GM23338 (cell line): ENCODE data around the gene IKZF1. TPM values are rescaled to one million over a fixed set of nuclear protein-coding genes. Genes with fewer than 3 reads are reported as not detected.

Experiments used
- ATAC-seq: fragments of 200-7000 bp; cut with Tn5 transposase; 3 replicates; pipeline ENCODE4 v1.9.1; 2020
- DNase-seq: peaks from one replicate; pipeline ENCODE4 v3.0.0-alpha.2; 2015; ENCODE audit warnings: low spot score
- H2AFZ ChIP-seq: fragments of 200-600 bp; sonication (generic); 2 replicates; pipeline ENCODE4 v1.8.0; 2016; ENCODE audit warnings: antibody characterized with exemption, mild to moderate bottlenecking, moderate library complexity
- H3F3A ChIP-seq: fragments of 200-600 bp; sonication (generic); replicated peaks from 2 replicates; pipeline ENCODE4 v1.8.0; 2017; ENCODE audit warnings: antibody characterized with exemption, mixed run types, low read depth
- H3K27ac ChIP-seq: fragments of 200-600 bp; sonication (generic); 2 replicates; pipeline ENCODE4 v1.6.1; 2016; ENCODE audit warnings: low read depth
- H3K27me3 ChIP-seq: fragments of 200-600 bp; sonication (generic); 2 replicates; pipeline ENCODE4 v1.8.0; 2016; ENCODE audit warnings: mild to moderate bottlenecking, mixed run types, moderate library complexity; ENCODE audit not compliant: insufficient read depth
- H3K36me3 ChIP-seq: fragments of 200-600 bp; sonication (generic); 2 replicates; pipeline ENCODE4 v1.8.0; 2016; ENCODE audit warnings: mild to moderate bottlenecking; ENCODE audit not compliant: insufficient read depth
- H3K4me1 ChIP-seq: fragments of 200-600 bp; sonication (generic); 2 replicates; pipeline ENCODE4 v1.8.0; 2016; ENCODE audit warnings: mild to moderate bottlenecking, moderate library complexity; ENCODE audit not compliant: insufficient read depth
- H3K4me2 ChIP-seq: fragments of 200-600 bp; sonication (generic); 2 replicates; pipeline ENCODE4 v1.7.1; 2017; ENCODE audit warnings: mixed run types
- H3K4me3 ChIP-seq: fragments of 200-600 bp; sonication (generic); 2 replicates; pipeline ENCODE4 v1.6.1; 2016; ENCODE audit warnings: mixed run types
- H3K79me2 ChIP-seq: fragments of 200-600 bp; sonication (generic); replicated peaks from 2 replicates; pipeline ENCODE4 v1.8.0; 2017; ENCODE audit warnings: mild to moderate bottlenecking; ENCODE audit not compliant: insufficient read depth
- H3K9me2 ChIP-seq: fragments of 200-600 bp; sonication (generic); 2 replicates; pipeline ENCODE4 v1.8.0; 2017; ENCODE audit not compliant: insufficient read depth
- H4K20me1 ChIP-seq: fragments of 200-600 bp; sonication (generic); replicated peaks from 2 replicates; pipeline ENCODE4 v1.8.0; 2017; ENCODE audit warnings: mild to moderate bottlenecking; ENCODE audit not compliant: insufficient read depth
- H3K27ac Mint-ChIP-seq: 2 replicates; pipeline ENCODE4 v1.8.0; 2020; ENCODE audit warnings: inconsistent platforms, mild to moderate bottlenecking, moderate library complexity, mixed read lengths
- H3K27me3 Mint-ChIP-seq: 3 replicates; pipeline ENCODE4 v1.8.0; 2022; ENCODE audit warnings: low read depth, mild to moderate bottlenecking, moderate library complexity, mixed read lengths, inconsistent platforms; ENCODE audit not compliant: insufficient read depth, poor library complexity
- H3K36me3 Mint-ChIP-seq: 3 replicates; pipeline ENCODE4 v1.8.0; 2021; ENCODE audit warnings: low read depth, mild to moderate bottlenecking, inconsistent platforms, moderate library complexity, mixed read lengths
- H3K4me1 Mint-ChIP-seq: 3 replicates; pipeline ENCODE4 v1.8.0; 2020; ENCODE audit warnings: mild to moderate bottlenecking, inconsistent platforms, mixed read lengths
- H3K4me3 Mint-ChIP-seq: 3 replicates; pipeline ENCODE4 v1.8.0; 2021; ENCODE audit warnings: moderate library complexity, mild to moderate bottlenecking, inconsistent platforms, mixed read lengths
- H3K9me3 Mint-ChIP-seq: 3 replicates; pipeline ENCODE4 v1.8.0; 2020; ENCODE audit warnings: moderate library complexity, mild to moderate bottlenecking, inconsistent platforms, mixed read lengths
- CREB1 ChIP-seq: fragments of 250-450 bp; sonication (Bioruptor Pico); IDR thresholded peaks from 2 replicates; pipeline ENCODE4 v1.5.0; 2020; ENCODE audit warnings: low read depth, mild to moderate bottlenecking, moderate library complexity
- ETS1 ChIP-seq: IDR thresholded peaks from 2 replicates; pipeline ENCODE4 v1.6.1; 2016; ENCODE audit warnings: antibody characterized with exemption
- EZH2 ChIP-seq: fragments of 200-600 bp; sonication (generic); IDR thresholded peaks from one replicate; pipeline ENCODE4 v1.8.0; 2017; ENCODE audit warnings: antibody characterized with exemption, mild to moderate bottlenecking, low read depth; ENCODE audit not compliant: unreplicated experiment
- EZH2phosphoT487 ChIP-seq: fragments of 200-600 bp; sonication (generic); IDR thresholded peaks from one replicate; pipeline ENCODE4 v1.8.1; 2018; ENCODE audit warnings: antibody characterized with exemption; ENCODE audit not compliant: unreplicated experiment
- JUNB ChIP-seq: IDR thresholded peaks from one replicate; pipeline ENCODE4 v1.6.1; 2016; ENCODE audit warnings: antibody characterized with exemption; ENCODE audit not compliant: unreplicated experiment
- NANOG ChIP-seq: IDR thresholded peaks from 2 replicates; pipeline ENCODE4 v1.6.1; 2016; ENCODE audit warnings: antibody characterized with exemption, borderline replicate concordance
- POLR2AphosphoS5 ChIP-seq: IDR thresholded peaks from 2 replicates; pipeline ENCODE4 v1.6.1; 2016; ENCODE audit warnings: antibody characterized with exemption, low read depth
- REST ChIP-seq: IDR thresholded peaks from one replicate; pipeline ENCODE4 v1.6.1; 2018; ENCODE audit warnings: antibody characterized with exemption; ENCODE audit not compliant: unreplicated experiment
- STAT1 ChIP-seq: IDR thresholded peaks from one replicate; pipeline ENCODE4 v1.6.1; 2016; ENCODE audit warnings: antibody characterized with exemption; ENCODE audit not compliant: unreplicated experiment
- ZNF114 ChIP-seq: fragments of 250-450 bp; sonication (Bioruptor Pico); IDR thresholded peaks from 2 replicates; pipeline ENCODE4 v1.5.0; 2020; ENCODE audit warnings: mild to moderate bottlenecking, moderate library complexity
- ZNF331 ChIP-seq: fragments of 250-450 bp; sonication (Bioruptor Pico); IDR thresholded peaks from 2 replicates; pipeline ENCODE4 v1.5.0; 2020; ENCODE audit warnings: low read depth, mild to moderate bottlenecking, moderate library complexity
- polyA plus RNA-seq: library from polyadenylated mRNA; unstranded; fragments of >200 nt; fragmentation: Nextera tagmentation; extraction: Ambion mirVana; gene quantifications from 2 replicates; pipeline ENCODE4 v1.2.1, GENCODE V29; 2016
- total RNA-seq: library from RNA; depleted of rRNA; stranded (reverse); fragments of >200 nt; shearing (Covaris generic); gene quantifications from 2 replicates; pipeline ENCODE4 v1.2.3, GENCODE V29; 2014

The IKZF1 gene
- total and polyA plus RNA-seq, 2 experiments from 2014 or later = 0.57 to 1.8 TPM

- H3K9me3 Mint-ChIP-seq = no peaks in the 10 kb centered on the region
- TF ChIP-seq ZNF114 (CRISPR knock-in tag) (no peak), STAT1 (no peak), ZNF331 (no peak), JUNB (no peak)
- no peak overlapping the region for H3K27ac Mint-ChIP-seq
- Histone ChIP-seq H3K4me2 (no peak overlapping the region), H3K9me2 (no peaks in the 10 kb centered on the region), H2AFZ (no peak overlapping the region), H3K36me3 (no peaks in the 10 kb centered on the region), H3K4me3 (no peak overlapping the region), H3K27me3 (no peaks in the 10 kb centered on the region), H3F3A (no peaks in the 10 kb centered on the region), H3K4me1 (peaks cover 39% of the 10 kb centered on the region), H3K79me2 (no peaks in the 10 kb centered on the region), H3K27ac (no peak overlapping the region), H4K20me1 (no peaks in the 10 kb centered on the region)
- no peaks in the 10 kb centered on the region for H3K36me3 Mint-ChIP-seq
- DNase-seq = no peak
- no peak overlapping the region for H3K4me3 Mint-ChIP-seq
- no peak for ATAC-seq
- H3K4me1 Mint-ChIP-seq = peaks cover 61% of the 10 kb centered on the region
- H3K27me3 Mint-ChIP-seq = no peaks in the 10 kb centered on the region
Measured at GRCh38 chr7:50317221-50317678, 12.7 kb downstream of the IKZF1 start.

GRCh38 chr7:50317697-50318669 lies 13.5 kb downstream of the IKZF1 start:
- no peaks in the 10 kb centered on the region for H3K36me3 Mint-ChIP-seq
- no peaks in the 10 kb centered on the region for H3K27me3 Mint-ChIP-seq
- ATAC-seq (no peak), DNase-seq (no peak)
- Histone ChIP-seq H2AFZ (no peak overlapping the region), H3K27ac (no peak overlapping the region), H3F3A (no peaks in the 10 kb centered on the region), H3K4me2 (no peak overlapping the region), H3K27me3 (no peaks in the 10 kb centered on the region), H3K36me3 (no peaks in the 10 kb centered on the region), H4K20me1 (no peaks in the 10 kb centered on the region), H3K9me2 (no peaks in the 10 kb centered on the region), H3K4me3 (no peak overlapping the region), H3K79me2 (no peaks in the 10 kb centered on the region), H3K4me1 (peaks cover 32% of the 10 kb centered on the region)
- H3K4me1 Mint-ChIP-seq = peaks cover 54% of the 10 kb centered on the region
- H3K4me3 Mint-ChIP-seq = no peak overlapping the region
- no peaks in the 10 kb centered on the region for H3K9me3 Mint-ChIP-seq
- H3K27ac Mint-ChIP-seq = no peak overlapping the region
- TF ChIP-seq ETS1 (no peak), STAT1 (no peak), NANOG (no peak)

GRCh38 chr7:50321487-50322067 lies 17.1 kb downstream of the IKZF1 start:
- H3K27me3 Mint-ChIP-seq = no peaks in the 10 kb centered on the region
- H3K4me3 Mint-ChIP-seq = no peak overlapping the region
- H3K4me2 ChIP-seq = no peak overlapping the region
- no peaks in the 10 kb centered on the region for H3K36me3 Mint-ChIP-seq
- H3K27ac Mint-ChIP-seq = no peak overlapping the region
- H3K27me3 ChIP-seq = no peaks in the 10 kb centered on the region
- no peaks in the 10 kb centered on the region for H3F3A ChIP-seq
- H3K27ac ChIP-seq = no peak overlapping the region
- H3K4me1 Mint-ChIP-seq = peaks cover 23% of the 10 kb centered on the region
- ATAC-seq (no peak), DNase-seq (no peak)
- no peaks in the 10 kb centered on the region for H3K79me2 ChIP-seq
- H2AFZ ChIP-seq = no peak overlapping the region
- H3K36me3 ChIP-seq = no peaks in the 10 kb centered on the region
- no peaks in the 10 kb centered on the region for H3K9me2 ChIP-seq
- peaks cover 11% of the 10 kb centered on the region for H3K4me1 ChIP-seq
- no peaks in the 10 kb centered on the region for H3K9me3 Mint-ChIP-seq
- no peaks in the 10 kb centered on the region for H4K20me1 ChIP-seq
- H3K4me3 ChIP-seq = no peak overlapping the region
- TF ChIP-seq REST (no peak), ETS1 (no peak), POLR2AphosphoS5 (no peak), EZH2phosphoT487 (no peak), ZNF114 (CRISPR knock-in tag) (no peak), CREB1 (CRISPR knock-in tag) (no peak), EZH2 (no peak), JUNB (no peak), ZNF331 (no peak), STAT1 (no peak)
